Right renal cortex interstitium (tissue), 3 donors: Measurements from ENCODE around the gene TXNL4B. TPM values are rescaled to one million over a fixed set of nuclear protein-coding genes. Genes with fewer than 3 reads are reported as not detected.

Experiments used
- DNase-seq, 3 donors: peaks; one replicate each; pipeline ENCODE4 v3.0.0-alpha.2; 2013; ENCODE audit warnings: low read depth in 3 of 3, low spot score in 2 of 3
- polyA plus RNA-seq, 3 donors: library from polyadenylated mRNA; unstranded; fragments of 120-200 nt; gene quantifications; one replicate each; pipeline ENCODE4 v1.2.1, GENCODE V29; 2013; ENCODE audit not compliant: insufficient read length in 3 of 3

TXNL4B gene
- polyA plus RNA-seq, 3 donors: 19.1 to 24.2 (median 21.9) TPM

GRCh38 chr16:72042157-72042660 is 51.2 kb downstream of the TXNL4B start:
- peak in 2 of 3 donors; percentile 10 to 19 for DNase-seq

- no peak for DNase-seq
These were observed 57.3 kb downstream of the TXNL4B start for GRCh38 chr16:72036098-72036497.

Other genes with a start within 250 kb of the TXNL4B start
- 10 to 100 TPM; 35.9 to 36.9 (median 36.6) TPM for gene ATXN1L, start 247.6 kb downstream of the TXNL4B start, polyA plus RNA-seq
- 10 to 100 TPM; 23.9 to 26.6 (median 26.1) TPM for gene ZNF821, start 209.4 kb downstream of the TXNL4B start, polyA plus RNA-seq
- gene IST1, start 198.1 kb downstream of the TXNL4B start, polyA plus RNA-seq: 100 to 1,000 TPM; 298 to 301 (median 298) TPM
- gene PKD1L3, start 93.2 kb downstream of the TXNL4B start, polyA plus RNA-seq: under 1 TPM; 0.03 to 0.07 (median 0.06) TPM
- gene DHODH, start 84.9 kb downstream of the TXNL4B start, polyA plus RNA-seq: 10 to 100 TPM; 13.2 to 14.2 (median 13.7) TPM
- under 1 TPM; 0.47 to 0.78 (median 0.51) TPM for gene HP, start 39.1 kb downstream of the TXNL4B start, polyA plus RNA-seq
- gene HPR, start 30.4 kb downstream of the TXNL4B start, polyA plus RNA-seq: 1 to 10 TPM in 1 of 3 donors, not detected in 2; 2.8 TPM
- 10 to 100 TPM; 60.9 to 70.1 (median 64.5) TPM for gene DHX38, start 227 bp upstream of the TXNL4B start, polyA plus RNA-seq
- 1 to 10 TPM; 2.0 to 4.1 (median 2.5) TPM for gene PMFBP1, start 78.5 kb upstream of the TXNL4B start, polyA plus RNA-seq